Suppressor macrophage (primary cell): ENCODE results near the gene ARAP3.

ENCODE experiments used
- DNase-seq, 4 experiments: peaks; one replicate each; pipeline ENCODE4 v3.0.0-alpha.2; 2020 to 2022

Gene ARAP3

DNA sequence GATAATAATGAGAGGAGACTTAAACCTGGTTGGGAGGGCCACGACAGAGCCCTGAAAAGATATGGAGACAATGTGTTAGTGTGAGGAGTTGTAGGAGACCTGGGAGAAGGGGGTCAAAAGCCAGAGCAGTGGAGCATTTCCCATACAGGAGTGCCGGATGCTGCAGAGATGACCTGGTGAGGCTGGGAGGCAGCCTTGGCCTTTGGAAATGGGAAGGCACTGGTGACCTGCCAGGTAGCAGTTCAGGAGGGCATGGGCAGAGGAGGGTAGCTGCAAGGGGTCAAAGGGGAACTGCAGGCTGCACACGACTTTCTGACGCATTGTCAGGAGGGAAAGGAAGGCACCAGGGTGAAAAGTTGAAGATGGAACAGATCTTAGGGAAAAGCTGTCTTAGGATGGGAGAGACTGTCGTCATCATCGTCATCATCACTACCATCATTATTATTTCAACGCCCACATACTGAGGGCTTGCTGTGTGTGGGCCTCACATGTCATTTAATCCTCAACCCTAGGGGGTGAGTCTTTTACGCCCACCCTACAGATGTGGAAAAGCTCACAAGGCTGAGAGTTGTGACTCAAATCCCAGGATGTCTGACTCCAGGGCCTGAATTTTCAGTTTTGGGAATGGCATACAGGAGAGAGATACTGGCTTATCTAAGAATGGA is 13.3 kb downstream of the ARAP3 start:
- peak; percentile 29 to 68 (median 36) for DNase-seq

DNA sequence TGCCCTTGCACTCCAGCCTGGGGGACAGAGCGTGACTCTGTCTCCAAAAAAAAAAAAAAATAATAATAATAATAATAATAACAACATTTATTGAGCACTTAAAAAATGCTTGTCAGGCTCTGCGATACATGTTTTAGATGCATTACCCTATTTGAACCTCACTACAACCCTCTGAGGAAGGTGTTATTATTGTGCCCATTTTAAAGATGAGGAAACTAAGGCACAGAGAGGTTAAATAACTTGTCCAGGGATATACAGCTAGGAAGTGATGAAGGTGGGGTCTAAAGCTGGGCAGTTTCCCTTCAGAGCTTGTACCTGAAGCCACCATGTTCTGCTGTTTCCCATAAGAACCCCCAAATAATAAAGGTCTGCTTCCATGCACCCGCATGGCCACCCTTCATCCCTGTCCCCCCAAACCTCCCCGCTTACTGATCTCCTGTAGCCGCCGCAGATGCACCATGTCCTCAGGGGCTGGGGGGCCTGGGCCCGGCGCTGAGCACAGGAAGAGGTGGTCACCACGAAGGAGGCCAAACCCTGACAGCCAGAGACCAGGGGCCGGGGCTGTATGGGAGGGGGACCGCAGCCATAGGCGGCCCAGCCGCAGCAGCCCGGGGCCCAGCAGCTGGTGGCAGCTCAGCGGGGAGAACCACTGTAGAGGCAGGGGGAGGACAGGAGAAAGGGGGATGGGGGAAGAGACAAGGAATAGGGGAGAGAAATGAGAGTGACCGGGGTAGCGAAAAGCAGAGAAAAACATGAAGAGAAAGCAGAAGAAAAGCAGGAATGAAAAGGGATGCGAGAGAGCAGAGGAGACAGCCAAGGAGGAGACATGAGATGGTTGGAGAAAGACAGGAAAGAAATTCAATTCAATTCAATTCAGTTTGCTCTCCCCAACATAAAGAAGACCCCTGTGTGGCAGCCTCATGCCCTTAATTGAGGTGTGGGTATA is 15.8 kb downstream of the ARAP3 start:
- DNase-seq = no peak

DNA sequence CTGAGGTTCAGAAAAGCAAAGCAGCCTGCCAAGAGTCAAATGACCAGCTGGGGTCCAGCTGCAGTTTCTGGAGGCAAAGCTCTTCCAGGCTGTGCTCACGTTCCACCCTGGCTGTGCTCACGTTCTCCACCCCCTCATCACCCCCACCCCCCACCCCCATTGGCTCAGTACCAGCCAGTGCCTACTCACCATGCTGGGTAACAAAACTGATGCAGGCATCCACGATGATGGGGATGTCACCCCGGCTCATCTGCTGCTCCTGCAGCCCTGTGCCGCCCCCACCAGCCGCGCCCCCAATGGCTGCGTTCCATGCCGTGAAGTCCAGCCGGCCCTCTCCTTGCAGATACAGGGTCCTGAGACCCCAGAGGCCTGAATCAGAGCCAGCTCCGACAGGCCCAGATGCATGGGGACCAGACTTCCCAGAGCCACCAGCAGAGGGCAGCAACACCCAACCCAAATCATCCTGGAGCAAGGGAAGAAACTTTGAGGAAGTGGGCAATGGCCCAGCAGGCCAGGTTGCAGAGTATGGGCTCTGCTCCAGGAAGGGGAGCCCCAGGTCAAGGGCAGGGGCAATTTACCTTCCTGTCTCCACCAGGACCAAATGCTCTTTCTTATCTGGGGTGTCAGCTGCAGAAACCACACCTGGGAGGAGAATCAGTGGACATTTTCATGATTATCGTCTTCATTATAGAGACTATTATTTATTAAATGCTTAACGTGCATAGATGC is 17.1 kb downstream of the ARAP3 start:
- DNase-seq = peak; percentile 83 to 89 (median 87)

GRCh38 chr5:141663506-141663905 is 18.5 kb downstream of the ARAP3 start:
- DNase-seq = no peak

DNA sequence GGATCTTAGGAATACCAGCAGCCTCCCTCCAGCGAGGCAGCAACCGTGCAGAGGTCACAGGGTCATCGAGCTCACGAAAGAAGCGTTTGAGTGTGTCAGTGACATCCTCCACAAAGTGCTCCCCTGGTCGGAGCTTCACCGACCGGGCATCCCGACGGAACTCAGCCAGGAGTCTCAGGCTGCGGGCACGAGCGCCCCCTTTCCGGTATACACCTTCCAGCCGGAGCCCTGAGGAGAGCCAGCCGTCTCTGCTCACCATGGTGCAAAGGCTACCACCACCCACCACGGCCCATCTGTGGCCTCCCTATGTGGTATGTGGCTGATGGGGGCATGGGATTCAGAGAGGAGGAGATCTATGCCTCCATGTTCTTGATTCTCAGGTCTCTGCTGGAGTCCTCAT is 20.0 kb downstream of the ARAP3 start:
- no peak for DNase-seq

DNA sequence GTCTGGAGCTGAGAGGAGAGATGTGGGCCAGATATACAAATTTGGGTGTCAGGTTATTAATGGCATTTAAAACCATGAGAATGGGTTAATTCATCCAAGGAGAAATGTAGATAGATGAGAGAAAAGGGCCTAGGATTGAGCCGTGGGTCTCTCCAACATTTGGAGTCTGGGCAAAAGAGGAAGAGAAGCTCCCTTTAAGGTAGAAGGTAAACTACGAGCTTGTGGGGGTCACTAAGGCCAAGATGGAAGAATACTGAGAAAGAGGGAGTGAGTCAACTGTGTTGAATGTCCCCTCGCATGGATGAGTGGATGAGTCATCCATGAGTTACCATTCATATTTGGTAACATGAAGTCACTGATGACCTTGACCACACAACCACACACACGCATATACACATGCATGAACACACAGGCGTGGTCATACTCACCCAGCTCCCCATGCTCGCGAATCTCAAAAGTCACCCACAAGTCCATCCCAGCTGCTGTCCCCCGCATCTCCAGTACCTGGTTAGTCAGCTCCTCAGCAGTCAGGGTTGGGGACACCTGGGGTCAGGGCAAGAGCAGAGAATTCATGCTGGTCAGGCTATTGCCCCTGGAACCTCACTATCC is 24.0 kb downstream of the ARAP3 start:
- DNase-seq = peak in 1 of 4 experiments; percentile 40

DNA sequence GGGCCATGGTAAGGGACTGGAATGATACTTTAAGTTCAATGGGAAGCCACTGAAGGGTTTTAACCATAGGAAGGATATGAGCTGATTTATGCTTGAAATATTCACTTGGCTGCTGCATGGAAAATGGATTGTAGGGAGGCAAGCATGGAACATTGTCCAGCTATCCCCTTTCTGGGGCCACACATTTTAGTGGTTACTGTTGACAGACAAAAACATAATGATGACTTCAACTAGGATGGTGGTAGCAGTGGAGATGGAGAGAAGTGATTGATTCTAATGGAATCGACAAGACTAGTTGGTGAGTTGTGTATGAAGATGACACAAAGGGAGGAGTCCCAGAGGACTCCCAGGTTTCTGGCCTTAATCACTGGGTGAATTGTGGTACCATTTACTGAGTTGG is 24.6 kb downstream of the ARAP3 start:
- no peak for DNase-seq

DNA sequence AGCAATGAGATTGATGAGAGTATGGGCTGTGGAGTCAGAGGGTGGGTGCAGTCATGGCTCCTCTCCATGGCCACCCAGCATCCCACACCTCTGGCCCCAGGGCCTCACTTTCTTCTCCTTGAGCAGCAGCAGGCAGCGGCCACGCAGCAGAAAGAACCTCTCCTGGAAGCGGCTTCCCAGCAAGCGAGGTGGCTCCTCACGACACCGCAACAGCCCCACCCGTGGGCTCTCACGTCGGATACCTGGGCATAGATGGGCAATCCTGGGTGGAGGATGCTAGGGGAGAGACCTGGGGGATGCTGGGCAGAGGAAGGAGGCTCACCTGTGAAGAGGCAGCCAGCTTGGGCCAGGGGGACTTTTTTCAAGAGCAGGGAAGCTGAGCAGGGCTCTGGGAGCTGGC is 25.6 kb downstream of the ARAP3 start:
- DNase-seq = no peak

- DNase-seq = no peak
Measured at GRCh38 chr5:141655020-141655419, 27.0 kb downstream of the ARAP3 start.

DNA sequence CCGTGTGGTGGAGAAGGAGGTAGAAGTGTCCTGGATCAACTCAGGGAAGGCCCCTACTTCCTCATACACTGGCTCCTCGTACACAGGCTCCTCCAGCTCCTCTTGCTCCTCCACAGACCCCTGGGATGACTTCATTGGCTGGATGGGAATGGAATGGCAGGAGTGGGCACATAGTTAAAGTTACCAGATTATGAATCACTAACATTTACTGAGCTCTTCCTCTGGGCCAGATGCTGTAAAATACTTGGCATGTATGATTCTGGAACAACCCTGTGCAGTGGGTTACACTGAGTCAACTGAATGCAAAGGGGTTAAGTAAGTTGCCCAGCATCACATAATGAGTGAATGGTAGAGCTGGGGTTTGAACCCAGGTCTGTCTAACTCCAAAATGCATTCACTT is 27.7 kb downstream of the ARAP3 start:
- no peak for DNase-seq

GRCh38 chr5:141651728-141652105 is 30.3 kb downstream of the ARAP3 start:
- DNase-seq = no peak

DNA sequence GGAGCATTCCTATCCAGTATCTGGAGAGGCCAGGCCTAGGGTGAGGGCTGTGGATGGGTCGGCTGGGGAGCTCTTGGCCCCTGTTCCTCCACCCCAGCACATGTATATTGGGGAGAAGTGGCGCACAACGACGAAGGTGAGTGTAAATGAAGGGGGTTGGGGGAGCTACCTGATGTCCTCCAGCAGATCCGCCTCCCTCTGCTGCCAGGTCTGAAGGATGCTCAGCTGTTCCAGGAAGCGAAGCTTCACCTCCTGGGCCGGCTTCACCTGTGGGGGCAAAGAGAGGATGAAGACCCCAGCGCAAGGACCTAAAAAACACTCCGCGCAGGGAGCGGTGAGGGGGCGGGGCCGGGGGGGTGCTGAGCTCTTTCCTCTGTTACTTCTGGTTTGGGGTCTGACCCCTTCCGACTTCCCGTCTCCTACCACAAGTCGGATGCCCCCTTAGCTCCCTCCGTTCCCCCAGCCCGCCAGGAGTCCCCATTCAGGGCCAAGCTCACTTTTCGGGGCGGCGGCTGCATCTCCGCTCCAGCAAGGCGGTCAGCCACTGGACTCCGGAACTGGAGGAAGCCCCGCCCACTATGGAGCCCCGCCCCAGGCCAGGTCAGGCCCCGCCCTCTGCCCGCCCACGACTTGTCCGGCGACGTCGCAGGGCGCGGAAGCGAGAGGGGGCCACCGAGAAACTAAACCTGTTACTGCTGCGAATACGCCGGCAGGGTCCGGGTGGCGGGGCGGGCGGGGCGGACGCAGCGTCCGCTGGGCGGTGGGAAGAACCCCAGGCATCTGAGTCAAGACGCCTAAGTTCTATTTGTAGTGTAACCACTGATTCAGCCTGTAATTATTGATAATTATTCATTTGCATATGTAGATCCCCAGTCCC is 30.9 kb downstream of the ARAP3 start, which contains the start of gene FCHSD1:
Gene FCHSD1 (minus strand): TSS at position 568 of the 877 bp plus-strand sequence. CDS start 50 bp downstream, at position 518.
- DNase-seq = peak; percentile 88 to 96 (median 92)

GRCh38 chr5:141649972-141650371 is 32.1 kb downstream of the ARAP3 start:
- DNase-seq = no peak

DNA sequence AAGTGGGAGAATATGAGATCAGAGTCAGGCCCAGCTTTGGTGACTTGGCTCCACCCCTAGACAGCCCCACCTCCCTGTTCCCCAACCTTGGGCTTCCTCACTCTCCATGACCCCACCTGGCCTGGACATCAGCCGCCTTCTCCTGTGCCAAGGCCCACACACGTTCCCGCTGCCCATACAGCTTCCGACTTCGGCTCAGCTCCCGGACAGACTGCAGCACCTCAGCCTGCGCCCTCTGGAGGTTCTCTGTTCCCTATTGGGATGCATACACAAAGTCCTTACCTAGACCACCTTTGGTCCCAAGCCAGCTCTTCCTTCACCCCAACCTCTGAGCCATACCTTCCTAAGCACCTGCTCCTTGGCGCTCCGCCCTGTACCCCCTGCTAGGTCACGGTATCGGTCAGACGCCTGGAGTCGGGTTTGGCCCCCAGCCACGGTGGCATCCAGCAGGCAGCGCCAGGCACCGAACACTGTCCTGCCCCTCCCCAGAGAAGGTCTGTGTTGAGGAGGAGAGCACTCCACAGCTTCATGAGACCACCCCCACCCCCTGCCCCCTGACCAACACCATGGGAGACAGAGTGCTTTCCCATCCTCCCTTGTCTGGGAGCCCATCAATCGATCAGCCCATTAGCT is 32.9 kb downstream of the ARAP3 start:
- no peak for DNase-seq

- no peak for DNase-seq
Measured at GRCh38 chr5:141647851-141648250, 34.2 kb downstream of the ARAP3 start.

DNA sequence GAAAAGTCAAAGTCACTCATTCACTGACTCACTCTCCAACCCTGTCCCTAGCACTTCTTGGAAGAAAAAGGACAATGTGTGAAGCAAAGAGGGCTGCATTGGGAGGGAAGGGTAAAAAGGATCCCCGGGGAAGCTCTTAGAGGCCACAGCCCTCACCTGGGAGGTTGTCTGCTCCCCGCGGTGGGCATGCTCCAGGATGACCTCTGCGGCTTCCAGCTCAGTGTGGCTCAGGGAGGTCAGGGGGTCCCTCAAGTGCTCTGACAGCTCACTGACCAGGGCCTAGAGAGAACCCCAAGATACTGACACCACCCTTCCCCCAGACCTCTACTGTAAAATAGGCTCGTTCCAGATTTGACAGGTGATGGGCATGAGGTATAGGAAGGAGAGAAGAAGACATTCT is 34.8 kb downstream of the ARAP3 start:
- no peak for DNase-seq

DNA sequence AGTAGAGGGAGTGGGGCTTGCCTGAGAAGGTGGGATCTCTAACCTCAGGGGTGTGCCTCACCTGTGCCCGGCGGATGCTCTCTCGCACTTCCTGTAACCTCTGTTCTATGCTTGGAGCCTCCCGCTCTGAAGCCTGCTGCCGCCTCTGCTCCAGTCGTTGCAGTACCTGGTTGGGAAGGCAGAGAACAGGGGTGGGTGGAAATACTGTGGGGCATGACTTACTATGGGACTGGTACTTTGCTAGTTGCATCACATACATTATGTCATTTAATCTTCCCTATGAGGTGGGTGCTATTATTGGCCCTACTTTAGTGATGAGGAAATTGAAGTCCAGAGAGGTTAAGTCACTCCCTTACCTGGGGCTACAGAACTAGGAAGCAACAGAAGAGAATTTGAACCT is 36.0 kb downstream of the ARAP3 start:
- DNase-seq = no peak

DNA sequence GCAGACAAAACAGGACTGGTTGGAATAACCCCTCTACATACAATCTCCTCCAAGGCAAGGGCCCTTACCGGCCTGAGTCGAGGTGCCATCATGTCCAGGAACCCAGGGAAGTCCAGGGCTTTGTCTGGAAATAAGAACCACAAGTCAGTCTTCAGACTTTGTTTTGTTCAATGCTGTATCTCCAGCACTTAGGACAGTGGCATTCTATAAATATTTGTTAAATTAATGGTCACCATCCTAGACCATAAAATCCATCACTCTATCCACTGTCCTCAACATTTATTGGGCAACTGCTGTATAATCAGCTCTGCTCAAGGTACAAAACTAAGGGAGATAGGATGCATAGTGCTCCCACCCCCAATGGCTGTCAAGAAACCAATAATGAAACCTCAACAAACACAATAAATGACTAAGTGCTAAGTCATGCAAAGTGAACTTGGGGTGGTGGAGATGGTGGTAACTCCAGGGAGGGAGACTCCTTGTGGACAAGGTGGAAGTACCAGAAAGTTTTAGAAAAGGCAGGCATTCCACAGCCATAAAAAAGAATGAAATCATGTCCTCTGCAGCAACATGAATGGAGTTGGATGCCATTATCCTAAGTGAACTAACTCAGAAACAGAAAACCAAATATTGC is 40.3 kb downstream of the ARAP3 start:
- DNase-seq = peak in 2 of 4 experiments; percentile 25

- no peak for DNase-seq
Measured at GRCh38 chr5:141640698-141641097, 41.3 kb downstream of the ARAP3 start.

DNA sequence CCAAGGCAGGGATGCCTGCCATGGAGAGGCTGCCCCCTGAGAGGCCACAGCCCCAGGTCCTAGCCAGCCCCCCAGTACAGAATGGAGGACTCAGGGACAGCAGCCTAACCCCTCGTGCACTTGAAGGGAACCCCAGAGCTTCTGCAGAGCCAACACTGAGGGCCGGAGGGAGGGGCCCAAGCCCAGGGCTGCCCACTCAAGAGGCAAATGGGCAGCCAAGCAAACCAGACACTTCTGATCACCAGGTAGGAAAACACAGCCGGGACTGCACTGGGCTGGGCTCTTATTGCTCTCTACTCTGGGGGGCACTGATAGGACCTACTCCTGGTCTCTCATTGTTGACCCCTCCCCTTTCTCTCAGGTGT is 42.0 kb downstream of the ARAP3 start:
- no peak for DNase-seq
